Thymus (tissue), 11 donors: ENCODE data around the gene CFC1B. TPM values are rescaled to one million over a fixed set of nuclear protein-coding genes. Genes with fewer than 3 reads are reported as not detected.
"Not testable (repeated sequence)": the region's sequence is repeated elsewhere in the genome, so short reads cannot be mapped to it uniquely, and the experiment has no call there.

ENCODE experiments used
- DNase-seq, 9 donors: peaks; one replicate each; pipeline ENCODE4 v3.0.0-alpha.2; 2013; ENCODE audit warnings: low spot score in 9 of 9, low read depth in 6 of 9, missing footprints in 1 of 9
- H3K27ac ChIP-seq, 2 donors: one replicate each; pipeline ENCODE4 v1.5.1; 2013; ENCODE audit warnings: control low read depth in 1 of 2, low read depth in 1 of 2, low read length in 1 of 2, mild to moderate bottlenecking in 1 of 2, moderate library complexity in 1 of 2
- H3K27me3 ChIP-seq, 2 donors: one replicate each; pipeline ENCODE4 v1.5.1; 2013; ENCODE audit warnings: low read length in 1 of 2; ENCODE audit not compliant: control insufficient read depth in 2 of 2, insufficient read depth in 1 of 2
- H3K36me3 ChIP-seq, 2 donors: one replicate each; pipeline ENCODE4 v1.5.1; 2013; ENCODE audit warnings: low read length in 1 of 2, mild to moderate bottlenecking in 1 of 2, moderate library complexity in 1 of 2; ENCODE audit not compliant: control insufficient read depth in 2 of 2, insufficient read depth in 2 of 2
- H3K4me1 ChIP-seq, 2 donors: one replicate each; pipeline ENCODE4 v1.5.1; 2013; ENCODE audit warnings: low read length in 2 of 2; ENCODE audit not compliant: control insufficient read depth in 2 of 2, insufficient read depth in 2 of 2
- H3K4me3 ChIP-seq, 2 donors: one replicate each; pipeline ENCODE4 v1.5.1; 2013; ENCODE audit warnings: low read length in 2 of 2, control low read depth in 1 of 2, mild to moderate bottlenecking in 1 of 2
- H3K9me3 ChIP-seq, 2 donors: one replicate each; pipeline ENCODE4 v1.5.1; 2013; ENCODE audit warnings: low read length in 1 of 2, mild to moderate bottlenecking in 1 of 2; ENCODE audit not compliant: control insufficient read depth in 2 of 2, insufficient read depth in 1 of 2
- WGBS: extraction: QIAGEN DNeasy Blood & Tissue Kit; methylation state at CpG from one replicate; pipeline ENCODE4 v1.1.7; 2013; 5-methylcytosine and 5-hydroxymethylcytosine counted together
- polyA plus RNA-seq: library from polyadenylated mRNA; stranded (reverse); fragments of 200-250 nt; gene quantifications from one replicate; pipeline ENCODE4 v1.2.3, GENCODE V29; 2013
- total RNA-seq: library from RNA; stranded (reverse); fragments of 120-200 nt; gene quantifications from one replicate; pipeline ENCODE4 v1.2.4, GENCODE V29; 2013
- donor health status: healthy.

The CFC1B gene
- total and polyA plus RNA-seq, 2 donors, result 0.66 TPM; not detected in 1

GRCh38 chr2:130549475-130549874 is 28.5 kb downstream of the CFC1B start:
- H3K4me3 ChIP-seq, H3K27me3 ChIP-seq, H3K36me3 ChIP-seq, H3K4me1 ChIP-seq, DNase-seq, H3K27ac ChIP-seq, H3K9me3 ChIP-seq: not testable (repeated sequence)
- no CpG with 5 or more reads among the region's 27 CpGs for WGBS

- no CpG with 5 or more reads among the region's 4 CpGs for WGBS
- not testable (repeated sequence) for DNase-seq, H3K36me3 ChIP-seq, H3K4me3 ChIP-seq, H3K9me3 ChIP-seq, H3K27me3 ChIP-seq, H3K27ac ChIP-seq, H3K4me1 ChIP-seq
Measured at GRCh38 chr2:130554178-130554577, 33.2 kb downstream of the CFC1B start.

- not testable (repeated sequence) for H3K36me3 ChIP-seq, H3K27ac ChIP-seq, H3K4me1 ChIP-seq, DNase-seq, H3K27me3 ChIP-seq, H3K4me3 ChIP-seq, H3K9me3 ChIP-seq
- WGBS, result no CpG with 5 or more reads among the region's 8 CpGs
Measured at GRCh38 chr2:130556441-130556840, 35.4 kb downstream of the CFC1B start.

GRCh38 chr2:130566165-130566564 is 45.1 kb downstream of the CFC1B start:
- DNase-seq, H3K4me1 ChIP-seq, H3K27me3 ChIP-seq, H3K36me3 ChIP-seq, H3K27ac ChIP-seq, H3K9me3 ChIP-seq, H3K4me3 ChIP-seq: not testable (repeated sequence)
- WGBS, result no CpG with 5 or more reads among the region's 4 CpGs

- not testable (repeated sequence) for H3K4me1 ChIP-seq, H3K36me3 ChIP-seq, DNase-seq, H3K27me3 ChIP-seq, H3K27ac ChIP-seq, H3K4me3 ChIP-seq, H3K9me3 ChIP-seq
- no CpG with 5 or more reads among the region's 3 CpGs for WGBS
Measured at GRCh38 chr2:130571929-130572328, 50.9 kb downstream of the CFC1B start.

GRCh38 chr2:130574230-130574629 is 53.2 kb downstream of the CFC1B start:
- H3K27ac ChIP-seq, H3K9me3 ChIP-seq, H3K27me3 ChIP-seq, H3K36me3 ChIP-seq, H3K4me1 ChIP-seq, H3K4me3 ChIP-seq, DNase-seq: not testable (repeated sequence)
- 88% methylated on average over 7 of the region's 13 CpGs for WGBS

- H3K4me3 ChIP-seq, DNase-seq, H3K4me1 ChIP-seq, H3K36me3 ChIP-seq, H3K27ac ChIP-seq, H3K27me3 ChIP-seq, H3K9me3 ChIP-seq: not testable (repeated sequence)
- WGBS, result no CpG with 5 or more reads among the region's 8 CpGs
Measured at GRCh38 chr2:130576209-130576784, 55.3 kb downstream of the CFC1B start.

- H3K9me3 ChIP-seq, H3K4me3 ChIP-seq, H3K27ac ChIP-seq, H3K36me3 ChIP-seq, H3K27me3 ChIP-seq, H3K4me1 ChIP-seq, DNase-seq: not testable (repeated sequence)
- WGBS, result no CpG with 5 or more reads among the region's 4 CpGs
Measured at GRCh38 chr2:130577559-130577958, 56.5 kb downstream of the CFC1B start.
